Activated T-cell treated with anti-CD3 and anti-CD28 coated beads, Interleukin-2, amount 50 U/mL, for 72 hours (primary cell): ENCODE measurements around the gene ARMC8. TPM values are rescaled to one million over a fixed set of nuclear protein-coding genes. Genes with fewer than 3 reads are reported as not detected.

Source experiments
- ATAC-seq, 2 donors: fragments of 150-1000 bp; cut with Tn5 transposase; replicated peaks in 1 of 2; 2 replicates each; pipeline ENCODE4 v1.10.0; 2021; ENCODE audit warnings: moderate library complexity in 2 of 2, mild to moderate bottlenecking in 1 of 2
- DNase-seq, 2 donors: peaks; one replicate each; pipeline ENCODE4 v3.0.0; 2021 to 2022; ENCODE audit warnings: mixed read lengths in 1 of 2
- H3K27ac Mint-ChIP-seq: one replicate; pipeline ENCODE4 v1.8.0; 2022; ENCODE audit warnings: mild to moderate bottlenecking, moderate library complexity, mixed read lengths
- H3K27me3 Mint-ChIP-seq: one replicate; pipeline ENCODE4 v1.8.0; 2022; ENCODE audit warnings: low read depth, mixed read lengths
- H3K36me3 Mint-ChIP-seq, 2 donors: one replicate each; pipeline ENCODE4 v1.8.0; 2022; ENCODE audit warnings: mixed read lengths in 2 of 2, mild to moderate bottlenecking in 1 of 2; ENCODE audit not compliant: insufficient read depth in 2 of 2
- H3K4me1 Mint-ChIP-seq: one replicate; pipeline ENCODE4 v1.8.0; 2022; ENCODE audit warnings: low read depth, mixed read lengths
- H3K4me3 Mint-ChIP-seq, 2 donors: one replicate each; pipeline ENCODE4 v1.8.0; 2022; ENCODE audit warnings: mild to moderate bottlenecking in 2 of 2, mixed read lengths in 2 of 2, moderate library complexity in 2 of 2
- H3K9me3 Mint-ChIP-seq, 2 donors: one replicate each; pipeline ENCODE4 v1.8.0; 2022; ENCODE audit warnings: mixed read lengths in 2 of 2
- total RNA-seq, 2 donors: library from RNA; stranded (reverse); gene quantifications; one replicate each; pipeline ENCODE4 v1.2.3, GENCODE V29; 2022

ARMC8 gene
- total RNA-seq, 2 donors from 2014 or later: 36.8 to 40.2 TPM

DNA sequence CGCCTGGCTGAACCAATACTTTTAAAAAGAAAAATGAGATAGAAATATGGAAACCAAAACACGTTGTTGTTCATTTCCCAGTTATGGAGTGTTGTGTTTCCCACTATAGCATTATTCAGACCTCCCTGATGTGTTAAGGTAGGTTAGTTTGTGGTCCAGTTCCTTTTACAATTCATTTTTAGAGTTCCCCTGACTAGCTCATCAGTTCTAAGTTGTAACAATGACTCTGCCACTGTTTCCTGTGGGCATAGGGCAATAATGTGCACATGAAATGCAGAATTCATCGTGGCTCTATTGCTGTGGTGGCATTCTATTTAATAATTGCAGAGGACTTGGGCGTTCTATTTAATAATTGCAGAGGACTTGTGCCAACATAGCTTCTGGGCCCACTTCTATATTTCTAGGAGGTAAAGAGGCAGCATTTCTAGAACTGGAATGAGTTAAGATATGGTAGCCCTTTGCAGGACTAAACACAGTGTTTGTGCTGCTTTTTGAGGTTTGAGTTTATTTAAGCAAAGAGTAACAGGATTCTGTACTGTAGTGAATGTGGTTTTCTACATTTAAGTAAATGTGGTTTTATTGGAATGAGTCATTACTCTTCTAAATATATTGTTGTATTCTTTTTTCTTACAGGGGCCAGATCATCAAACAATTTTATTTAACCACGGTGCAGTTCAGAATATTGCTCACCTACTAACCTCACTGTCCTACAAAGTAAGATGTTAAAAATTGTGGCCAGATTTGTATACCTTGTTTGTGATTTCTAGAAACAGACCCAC lies 47.5 kb downstream of the ARMC8 start:
- H3K36me3 Mint-ChIP-seq: peaks cover 3 to 19% of the 10 kb centered on the region in 2 donors
- peak overlapping the region in 1 of 2 donors; percentile 56 for H3K4me3 Mint-ChIP-seq
- peak overlapping the region; percentile 74 for H3K27ac Mint-ChIP-seq
- ATAC-seq (peak; percentile 83 to 86), DNase-seq (no peak)
- H3K9me3 Mint-ChIP-seq: no peaks in the 10 kb centered on the region
- peaks cover 28% of the 10 kb centered on the region for H3K4me1 Mint-ChIP-seq
- H3K27me3 Mint-ChIP-seq: no peaks in the 10 kb centered on the region

DNA sequence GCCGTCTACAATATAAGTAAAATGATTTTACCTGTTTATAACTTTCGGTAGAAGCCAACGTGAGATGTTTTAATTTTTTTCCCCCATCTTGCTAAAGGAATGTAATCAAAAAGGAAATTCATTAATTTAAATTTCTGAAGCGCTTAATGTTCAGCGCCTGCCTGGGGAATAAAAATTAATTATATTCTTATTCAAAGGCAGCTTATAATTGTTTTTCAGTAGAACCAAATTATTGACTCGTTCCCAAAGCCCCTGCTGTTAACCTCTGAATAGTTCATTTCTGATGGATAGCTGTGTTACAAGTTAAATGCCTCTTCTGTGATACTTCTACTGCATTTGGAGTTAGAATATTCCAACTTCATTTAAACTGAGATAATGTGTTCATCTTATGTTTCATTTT lies 51.6 kb downstream of the ARMC8 start:
- no peaks in the 10 kb centered on the region for H3K27me3 Mint-ChIP-seq
- peaks cover 15% of the 10 kb centered on the region for H3K4me1 Mint-ChIP-seq
- H3K27ac Mint-ChIP-seq: no peak overlapping the region
- no peak for DNase-seq
- no peak overlapping the region for H3K4me3 Mint-ChIP-seq
- ATAC-seq: no peak
- peaks cover 3 to 11% of the 10 kb centered on the region in 2 donors for H3K36me3 Mint-ChIP-seq
- no peaks in the 10 kb centered on the region for H3K9me3 Mint-ChIP-seq

DNA sequence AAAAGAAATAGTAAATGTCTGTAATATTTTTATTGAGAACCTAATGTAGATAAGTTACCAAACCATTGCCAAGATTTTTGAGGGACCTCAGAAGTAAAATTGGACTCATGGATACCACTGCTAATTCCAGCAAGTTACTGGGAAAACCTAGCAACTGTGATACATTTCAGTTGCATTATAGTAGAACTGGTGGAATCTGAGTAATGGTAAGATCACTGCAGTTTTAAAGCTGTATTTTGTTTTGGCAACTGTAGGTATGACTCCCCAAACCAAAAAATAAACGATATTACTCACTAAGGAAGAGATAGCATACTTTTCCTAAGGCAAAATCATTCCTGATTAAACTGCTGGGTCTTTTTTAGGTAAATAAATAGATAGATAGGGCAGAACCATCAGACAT lies 54.0 kb downstream of the ARMC8 start:
- Mint-ChIP-seq H3K27ac (no peak overlapping the region), H3K36me3 (peaks cover 7 to 13% of the 10 kb centered on the region in 2 donors), H3K9me3 (no peaks in the 10 kb centered on the region), H3K4me3 (no peak overlapping the region), H3K4me1 (no peaks in the 10 kb centered on the region), H3K27me3 (no peaks in the 10 kb centered on the region)
- no peak for DNase-seq
- no peak for ATAC-seq

DNA sequence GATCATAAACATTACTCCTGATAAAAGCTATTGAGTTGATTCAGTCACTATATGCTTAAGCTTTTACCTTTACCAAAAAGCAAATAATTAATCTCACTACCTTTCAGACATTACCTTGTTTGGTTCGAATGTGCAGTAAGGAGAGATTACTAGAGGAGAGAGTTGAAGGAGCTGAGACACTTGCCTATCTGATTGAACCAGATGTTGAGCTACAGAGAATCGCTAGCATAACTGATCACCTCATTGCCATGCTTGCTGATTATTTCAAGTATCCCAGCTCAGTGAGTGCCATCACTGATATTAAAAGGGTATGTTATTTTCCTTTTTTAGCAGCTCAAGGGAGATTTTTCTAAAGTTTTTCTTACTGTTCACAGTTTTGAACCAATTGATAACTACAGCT lies 54.6 kb downstream of the ARMC8 start:
- no peak overlapping the region for H3K4me3 Mint-ChIP-seq
- H3K4me1 Mint-ChIP-seq: no peaks in the 10 kb centered on the region
- no peaks in the 10 kb centered on the region for H3K9me3 Mint-ChIP-seq
- DNase-seq (no peak), ATAC-seq (no peak)
- no peak overlapping the region for H3K27ac Mint-ChIP-seq
- H3K27me3 Mint-ChIP-seq: no peaks in the 10 kb centered on the region
- H3K36me3 Mint-ChIP-seq: peaks cover 4 to 9% of the 10 kb centered on the region in 2 donors

DNA sequence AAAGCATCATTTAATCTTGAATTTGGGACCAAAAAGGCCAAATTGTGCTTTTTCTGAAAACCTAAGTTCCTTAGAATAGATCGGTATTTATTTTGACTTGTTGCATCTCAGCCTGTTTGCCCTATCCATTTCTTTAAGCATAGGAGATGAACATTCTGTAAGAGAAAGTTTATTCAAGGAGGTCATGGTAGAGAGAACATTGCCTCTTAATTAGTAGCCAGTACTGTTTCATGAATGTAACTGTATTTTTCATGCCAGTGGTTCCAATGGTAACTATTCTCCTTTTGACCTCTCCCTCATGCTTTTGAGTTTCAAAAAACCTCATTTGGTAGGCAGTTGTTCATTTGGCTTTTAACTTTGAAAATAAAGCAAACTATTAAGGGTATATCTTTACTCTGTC lies 55.4 kb downstream of the ARMC8 start:
- no peak for DNase-seq
- Mint-ChIP-seq H3K4me1 (no peaks in the 10 kb centered on the region), H3K9me3 (no peaks in the 10 kb centered on the region), H3K4me3 (no peak overlapping the region), H3K36me3 (peaks cover 4 to 6% of the 10 kb centered on the region in 2 donors), H3K27ac (no peak overlapping the region), H3K27me3 (no peaks in the 10 kb centered on the region)
- ATAC-seq: no peak

DNA sequence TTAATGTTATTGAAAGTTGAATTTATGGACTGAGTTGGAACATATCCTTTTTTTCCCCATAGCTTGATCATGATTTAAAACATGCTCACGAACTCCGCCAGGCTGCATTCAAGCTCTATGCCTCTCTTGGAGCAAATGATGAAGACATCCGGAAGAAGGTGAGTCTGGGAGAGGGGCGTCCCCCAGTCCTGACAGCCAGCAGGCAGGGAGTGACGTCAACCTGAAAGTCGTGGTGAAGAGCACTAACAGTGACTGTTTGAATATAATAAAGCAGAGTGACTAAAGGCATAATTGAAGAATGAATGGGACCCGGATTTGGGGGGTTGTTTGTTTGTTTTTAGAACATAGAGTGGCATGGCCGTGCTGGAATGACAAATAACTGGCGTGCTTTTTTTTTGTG lies 57.9 kb downstream of the ARMC8 start:
- H3K36me3 Mint-ChIP-seq: peaks cover 11 to 14% of the 10 kb centered on the region in 2 donors
- H3K4me1 Mint-ChIP-seq: no peaks in the 10 kb centered on the region
- no peak overlapping the region for H3K4me3 Mint-ChIP-seq
- H3K9me3 Mint-ChIP-seq: no peaks in the 10 kb centered on the region
- ATAC-seq (no peak), DNase-seq (no peak)
- H3K27me3 Mint-ChIP-seq: no peaks in the 10 kb centered on the region
- no peak overlapping the region for H3K27ac Mint-ChIP-seq

DNA sequence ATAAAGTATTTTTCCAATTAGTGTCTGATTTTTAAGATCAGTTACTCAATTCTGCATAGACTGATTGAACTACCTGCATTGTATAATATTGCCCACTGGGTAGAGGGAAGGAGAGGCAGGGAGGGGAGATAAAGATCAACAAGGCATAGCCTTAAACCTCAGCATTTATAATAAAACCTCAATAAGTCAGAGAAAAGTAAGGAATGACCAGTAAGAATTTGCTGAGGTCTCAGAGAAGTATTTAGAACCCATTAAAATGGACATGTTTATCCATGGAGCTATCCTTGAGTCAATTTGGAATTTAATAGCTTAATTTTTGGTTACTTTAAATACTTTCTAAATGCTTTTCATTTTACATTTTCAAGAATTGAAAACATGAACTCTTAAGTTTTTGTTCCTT lies 62.5 kb downstream of the ARMC8 start:
- ATAC-seq (no peak), DNase-seq (no peak)
- H3K4me3 Mint-ChIP-seq: no peak overlapping the region
- H3K27ac Mint-ChIP-seq: no peak overlapping the region
- peaks cover 11 to 14% of the 10 kb centered on the region in 2 donors for H3K36me3 Mint-ChIP-seq
- no peaks in the 10 kb centered on the region for H3K27me3 Mint-ChIP-seq
- H3K9me3 Mint-ChIP-seq: no peaks in the 10 kb centered on the region
- H3K4me1 Mint-ChIP-seq: no peaks in the 10 kb centered on the region

DNA sequence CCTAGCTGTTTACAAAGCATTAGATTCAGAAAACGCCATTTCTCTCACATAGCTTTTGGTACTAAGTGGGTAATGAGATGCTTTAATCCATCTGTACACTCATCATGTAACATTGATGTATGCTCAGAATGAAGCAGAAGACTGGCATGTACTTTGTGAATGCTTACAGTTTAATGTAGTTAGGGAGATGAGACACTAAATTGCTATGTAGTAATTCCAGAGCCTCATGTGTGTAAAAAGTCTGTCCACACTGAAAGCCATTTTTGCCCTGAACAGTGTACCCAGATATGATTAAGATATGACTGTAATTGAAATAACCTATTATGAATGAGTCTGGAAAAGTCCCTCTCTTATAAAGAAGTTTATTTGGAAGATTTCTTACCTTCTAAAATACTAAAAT lies 66.5 kb downstream of the ARMC8 start:
- H3K27ac Mint-ChIP-seq: no peak overlapping the region
- ATAC-seq (peak in 1 of 2 donors; percentile 28), DNase-seq (no peak)
- no peak overlapping the region for H3K4me3 Mint-ChIP-seq
- peaks cover 0 to 5% of the 10 kb centered on the region in 2 donors for H3K36me3 Mint-ChIP-seq
- H3K9me3 Mint-ChIP-seq: no peaks in the 10 kb centered on the region
- H3K27me3 Mint-ChIP-seq: no peaks in the 10 kb centered on the region
- peaks cover 11% of the 10 kb centered on the region for H3K4me1 Mint-ChIP-seq

DNA sequence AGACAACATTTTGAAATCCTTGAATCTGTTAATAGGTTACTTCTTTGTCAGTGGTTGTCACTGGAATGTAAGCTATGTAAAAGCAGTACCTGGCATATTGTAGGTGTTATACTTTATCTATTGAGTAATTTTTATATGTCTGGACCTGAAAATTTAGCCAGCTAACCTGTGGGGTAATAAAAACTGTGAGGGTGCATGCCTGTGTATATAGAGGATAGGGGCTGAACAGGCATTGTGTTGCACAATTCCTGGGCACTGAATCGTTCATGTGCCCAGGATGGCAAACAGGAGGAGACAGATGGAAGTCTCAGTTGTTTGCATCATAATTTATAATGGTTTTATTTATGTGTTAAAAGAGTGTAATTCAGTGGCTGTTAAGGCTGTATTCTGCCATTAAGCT lies 67.1 kb downstream of the ARMC8 start:
- ATAC-seq (no peak), DNase-seq (no peak)
- H3K4me3 Mint-ChIP-seq: no peak overlapping the region
- no peaks in the 10 kb centered on the region for H3K27me3 Mint-ChIP-seq
- peaks cover 11% of the 10 kb centered on the region for H3K4me1 Mint-ChIP-seq
- H3K27ac Mint-ChIP-seq: peak overlapping the region; percentile 72
- H3K36me3 Mint-ChIP-seq: peaks cover 0 to 2% of the 10 kb centered on the region in 2 donors
- H3K9me3 Mint-ChIP-seq: no peaks in the 10 kb centered on the region

DNA sequence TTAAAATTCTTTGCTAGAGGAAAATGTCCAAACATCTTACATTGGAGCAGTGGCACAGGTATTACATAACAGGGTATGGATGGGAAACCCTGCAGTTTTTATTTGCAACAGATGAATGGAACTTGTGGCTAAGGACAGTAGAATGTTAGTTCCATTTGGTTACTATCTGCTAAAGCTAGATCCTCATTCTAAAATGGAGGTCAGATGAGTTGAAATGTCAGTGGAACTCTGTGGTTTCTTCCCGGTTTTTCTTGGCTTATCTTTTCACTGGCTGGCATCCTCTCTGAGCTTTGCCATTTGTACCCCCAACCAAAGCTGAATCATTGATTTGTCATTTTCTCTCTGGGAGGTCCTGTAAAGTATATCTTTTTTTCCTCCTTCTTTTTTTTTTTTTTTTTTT lies 68.9 kb downstream of the ARMC8 start:
- Mint-ChIP-seq H3K4me3 (no peak overlapping the region), H3K4me1 (peaks cover 11% of the 10 kb centered on the region), H3K36me3 (peaks cover 0 to 2% of the 10 kb centered on the region in 2 donors), H3K9me3 (no peaks in the 10 kb centered on the region), H3K27me3 (no peaks in the 10 kb centered on the region), H3K27ac (no peak overlapping the region)
- ATAC-seq: no peak
- DNase-seq: no peak

DNA sequence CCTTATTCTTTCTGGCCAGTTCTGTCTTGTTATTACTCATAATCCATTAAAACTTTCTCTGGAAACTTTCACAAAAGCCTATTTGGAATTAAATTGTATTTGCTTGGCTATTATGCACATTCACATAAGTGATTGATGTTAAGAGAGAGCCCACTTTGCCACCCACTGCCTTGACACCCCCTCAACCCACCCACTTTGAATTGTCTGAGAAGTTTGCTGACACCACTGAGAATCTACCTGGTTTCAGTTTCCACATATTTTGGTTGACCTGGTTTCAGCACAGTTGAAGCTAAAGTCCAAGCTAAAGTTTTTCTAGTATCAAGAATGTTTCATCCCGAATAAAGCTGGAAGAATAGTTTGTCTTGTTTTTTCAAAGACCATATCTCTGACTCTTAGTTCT lies 70.9 kb downstream of the ARMC8 start:
- ATAC-seq: no peak

DNA sequence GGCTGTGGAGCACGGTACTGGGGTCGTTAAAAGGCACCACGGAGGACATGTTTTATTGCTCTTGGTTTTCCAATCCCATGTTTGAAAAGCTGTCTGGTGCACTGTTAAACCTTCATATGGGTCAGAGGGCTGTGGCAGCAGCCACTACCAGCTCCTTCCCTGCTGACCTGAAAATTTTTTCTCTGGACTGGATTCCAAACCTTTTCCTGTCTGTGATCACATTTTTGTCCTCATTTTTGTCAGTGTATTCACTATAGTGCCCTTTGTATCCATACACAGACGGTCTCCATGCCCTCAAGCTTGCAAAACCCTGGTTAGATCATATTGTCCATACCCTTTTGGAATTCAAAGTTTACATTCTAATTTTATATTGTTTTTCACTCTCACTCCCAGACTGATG lies 72.0 kb downstream of the ARMC8 start:
- Mint-ChIP-seq H3K36me3 (peaks cover 0 to 1% of the 10 kb centered on the region in 2 donors), H3K4me3 (no peak overlapping the region), H3K27me3 (no peaks in the 10 kb centered on the region), H3K9me3 (no peaks in the 10 kb centered on the region), H3K4me1 (peaks cover 11% of the 10 kb centered on the region), H3K27ac (no peak overlapping the region)
- ATAC-seq (no peak), DNase-seq (no peak)

More for the DNA sequence above, 70.9 kb downstream of the ARMC8 start:
- Mint-ChIP-seq H3K36me3 (peaks cover 0 to 1% of the 10 kb centered on the region in 2 donors), H3K4me3 (no peak overlapping the region), H3K27ac (no peak overlapping the region), H3K9me3 (no peaks in the 10 kb centered on the region), H3K27me3 (no peaks in the 10 kb centered on the region), H3K4me1 (peaks cover 11% of the 10 kb centered on the region)
- DNase-seq: no peak

DNA sequence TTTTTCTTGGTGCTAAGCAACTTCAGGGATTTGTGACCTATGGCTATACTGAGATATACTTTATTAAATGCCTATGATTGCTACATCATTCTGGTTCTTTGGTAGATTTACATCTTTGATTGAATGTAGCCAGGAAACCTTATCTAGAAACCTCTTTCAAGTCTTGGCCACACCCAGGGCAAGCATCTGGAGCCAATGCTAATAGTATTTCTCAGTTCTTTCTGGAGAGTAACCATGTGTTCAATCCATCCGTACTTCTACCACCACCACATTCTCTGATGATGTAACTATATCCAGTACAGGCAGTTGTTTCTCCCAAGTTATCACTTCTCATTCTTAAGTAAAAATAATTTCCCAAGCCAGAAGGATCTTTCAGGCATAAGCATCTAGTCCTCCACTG lies 73.5 kb downstream of the ARMC8 start:
- ATAC-seq (no peak), DNase-seq (no peak)
- Mint-ChIP-seq H3K36me3 (peaks cover 0 to 1% of the 10 kb centered on the region in 2 donors), H3K4me1 (peaks cover 11% of the 10 kb centered on the region), H3K27ac (no peak overlapping the region), H3K27me3 (no peaks in the 10 kb centered on the region), H3K4me3 (no peak overlapping the region), H3K9me3 (no peaks in the 10 kb centered on the region)

DNA sequence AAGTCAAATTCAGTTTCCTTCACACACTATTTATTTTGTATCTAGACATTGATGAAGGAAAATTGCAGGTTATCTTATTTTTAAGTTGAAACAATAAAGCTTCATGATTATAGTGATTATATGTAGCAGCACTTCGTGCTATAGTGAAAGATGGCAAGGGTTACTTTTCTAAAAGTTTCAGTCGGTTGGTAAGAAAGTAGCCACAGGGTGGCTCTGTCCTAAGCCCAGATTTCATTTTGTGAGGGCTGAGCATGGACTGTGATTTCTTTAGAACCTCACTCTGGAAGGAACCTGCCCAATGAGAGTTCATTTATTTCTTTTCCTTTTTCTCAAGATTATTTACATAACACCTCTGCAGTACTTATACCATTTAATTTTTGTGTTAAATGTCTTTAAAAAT lies 76.0 kb downstream of the ARMC8 start:
- Mint-ChIP-seq H3K9me3 (no peaks in the 10 kb centered on the region), H3K4me1 (peaks cover 1% of the 10 kb centered on the region), H3K4me3 (no peak overlapping the region), H3K27me3 (no peaks in the 10 kb centered on the region), H3K36me3 (peaks cover 0 to 2% of the 10 kb centered on the region in 2 donors), H3K27ac (no peak overlapping the region)
- no peak for ATAC-seq
- no peak for DNase-seq
